GM18520 (cell line): ENCODE results near the gene RCL1.
"Not testable (repeated sequence)": the region's sequence is repeated elsewhere in the genome, so short reads cannot be mapped to it uniquely, and the experiment has no call there.

Experiments
- ATAC-seq: cut with Tn5 transposase; IDR thresholded peaks from one replicate; pipeline ENCODE4 v1.9.1; 2021; ENCODE audit not compliant: unreplicated experiment

Gene RCL1

DNA sequence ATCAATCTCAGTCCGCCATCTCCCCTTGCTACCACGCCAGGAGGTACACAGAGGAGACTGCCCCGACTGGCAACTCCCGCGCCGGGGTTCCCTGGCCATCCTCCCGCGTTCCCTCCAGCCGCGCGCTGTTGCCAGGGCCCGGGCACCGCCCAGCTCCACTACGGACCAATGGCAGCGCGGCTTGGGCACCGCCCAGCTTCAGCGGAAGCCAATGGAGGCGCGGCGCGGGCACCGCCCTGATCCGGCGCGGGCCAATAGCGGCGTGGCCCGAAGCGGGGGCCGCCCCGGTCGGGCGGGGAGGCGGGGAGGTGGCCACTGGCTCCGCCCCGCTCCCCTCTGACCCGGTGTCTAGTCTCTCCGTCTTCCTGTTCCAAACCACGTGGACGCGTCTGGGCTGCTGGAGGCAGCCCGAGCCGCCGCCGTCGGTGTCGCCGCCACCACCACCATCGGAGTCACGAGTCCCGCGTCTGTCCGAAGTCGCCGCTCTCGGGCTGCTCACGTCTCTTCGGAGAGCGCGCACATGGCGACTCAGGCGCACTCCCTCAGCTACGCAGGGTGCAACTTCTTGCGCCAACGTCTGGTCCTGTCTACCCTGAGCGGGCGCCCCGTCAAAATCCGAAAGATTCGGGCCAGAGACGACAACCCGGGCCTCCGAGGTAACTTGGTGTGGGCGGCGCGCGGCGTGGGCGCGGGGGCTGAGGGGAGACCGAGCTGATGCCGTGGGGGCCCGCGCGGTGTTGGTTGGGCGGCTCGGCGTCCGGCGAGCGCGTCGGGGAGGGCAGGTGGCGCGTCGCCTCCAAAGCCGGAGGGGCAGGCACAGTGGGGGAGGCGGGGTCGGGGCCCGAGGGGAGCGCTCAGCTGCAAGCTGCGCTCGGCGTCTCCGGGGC, at the start of gene RCL1:
Gene RCL1, plus strand, starts transcription at position 373 of the 887 bp plus-strand sequence. Its CDS starts 148 bp downstream, at position 521.
- peak; percentile 97 for ATAC-seq

DNA sequence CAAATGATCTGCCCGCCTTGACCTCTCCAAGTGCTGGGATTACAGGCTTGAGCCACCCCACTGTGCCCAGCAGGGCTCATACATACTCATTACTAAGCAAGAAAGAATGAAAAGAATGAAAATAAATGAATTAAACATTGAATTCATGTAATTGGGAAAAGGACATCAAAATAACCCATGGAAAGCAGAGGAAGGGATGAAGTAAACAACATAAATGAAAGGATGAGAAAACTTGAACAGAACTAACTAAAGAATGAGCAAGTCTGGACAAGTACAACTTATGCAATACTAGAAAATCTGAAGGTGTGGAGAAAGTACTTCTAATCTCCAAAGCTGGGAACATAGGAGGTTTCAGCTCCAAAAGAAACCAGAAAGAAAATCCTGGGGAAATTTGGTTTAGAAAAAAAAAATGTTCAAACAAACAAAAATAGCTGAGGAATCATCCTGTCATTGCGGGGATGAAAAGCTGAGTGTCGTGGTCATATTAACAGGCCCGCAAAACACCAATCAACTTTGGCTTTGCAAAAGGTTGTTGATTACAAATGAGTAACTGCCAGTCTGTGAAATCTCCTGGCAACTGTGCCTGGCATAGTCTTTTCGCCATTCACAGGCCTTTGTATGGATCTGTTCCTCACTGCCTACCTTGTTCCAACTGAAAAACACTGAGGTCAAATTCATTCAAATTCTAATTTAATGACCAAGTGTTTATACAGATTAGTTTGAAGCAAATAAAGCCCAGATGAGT, 49.4 kb upstream of the RCL1 start:
- ATAC-seq: no peak

DNA sequence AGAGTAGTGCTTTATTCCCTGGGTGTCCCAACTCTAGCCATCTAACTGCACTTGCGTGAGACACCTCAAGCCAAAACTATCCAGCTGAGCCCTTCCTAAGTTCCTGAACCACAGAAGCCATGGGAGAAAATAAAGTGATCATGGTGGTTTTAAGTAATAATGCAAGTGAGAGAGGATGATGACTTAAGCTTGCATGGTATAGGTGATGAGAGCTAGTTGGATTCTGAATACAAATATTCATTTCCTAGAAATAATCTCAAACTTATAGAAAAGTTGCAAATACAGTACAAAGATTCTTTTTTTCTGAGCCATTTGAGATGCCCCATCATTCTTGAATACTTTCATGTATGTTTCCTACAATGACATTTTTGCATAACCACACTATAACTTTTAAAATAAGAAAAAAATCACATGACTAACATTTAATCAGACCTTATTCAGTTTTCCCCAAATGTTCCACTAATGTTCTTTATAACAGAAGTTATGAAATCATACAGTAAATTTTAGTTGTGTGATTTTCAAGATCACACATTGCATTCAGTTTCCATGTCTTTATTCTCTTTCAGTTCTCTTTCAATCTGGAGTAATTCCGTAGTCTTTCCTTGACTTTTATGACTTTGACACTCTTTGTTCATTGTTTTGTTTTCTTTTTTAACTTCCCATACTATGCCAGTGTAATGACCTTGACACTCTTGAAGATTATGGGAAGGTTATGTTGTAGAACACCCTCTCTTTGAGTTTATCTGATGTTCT, 46.3 kb upstream of the RCL1 start:
- no peak for ATAC-seq

- no peak for ATAC-seq
Observed at GRCh38 chr9:4748612-4749011, 44.1 kb upstream of the RCL1 start.

- ATAC-seq: no peak
Observed at GRCh38 chr9:4750023-4750673, 42.6 kb upstream of the RCL1 start.

DNA sequence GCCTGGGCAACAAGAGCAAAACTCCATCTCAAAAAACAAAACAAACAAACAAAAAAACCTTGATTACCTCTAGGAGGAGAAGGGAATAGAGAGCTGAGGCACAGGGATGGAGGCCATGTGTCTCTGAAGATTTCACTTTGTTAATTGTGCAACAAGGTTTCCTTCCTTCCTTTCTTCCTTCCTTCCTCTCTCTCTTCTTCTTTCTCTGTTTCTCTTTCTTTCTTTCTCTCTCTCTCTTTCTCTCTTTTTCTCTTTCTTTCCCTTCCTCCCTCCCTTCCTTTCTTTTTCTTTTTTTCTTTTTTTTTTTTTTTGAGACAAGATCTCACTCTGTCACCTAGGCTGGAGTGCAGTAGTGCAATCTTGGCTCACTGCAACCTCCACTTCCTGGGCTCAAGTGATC, 38.2 kb upstream of the RCL1 start:
- not testable (repeated sequence) for ATAC-seq

DNA sequence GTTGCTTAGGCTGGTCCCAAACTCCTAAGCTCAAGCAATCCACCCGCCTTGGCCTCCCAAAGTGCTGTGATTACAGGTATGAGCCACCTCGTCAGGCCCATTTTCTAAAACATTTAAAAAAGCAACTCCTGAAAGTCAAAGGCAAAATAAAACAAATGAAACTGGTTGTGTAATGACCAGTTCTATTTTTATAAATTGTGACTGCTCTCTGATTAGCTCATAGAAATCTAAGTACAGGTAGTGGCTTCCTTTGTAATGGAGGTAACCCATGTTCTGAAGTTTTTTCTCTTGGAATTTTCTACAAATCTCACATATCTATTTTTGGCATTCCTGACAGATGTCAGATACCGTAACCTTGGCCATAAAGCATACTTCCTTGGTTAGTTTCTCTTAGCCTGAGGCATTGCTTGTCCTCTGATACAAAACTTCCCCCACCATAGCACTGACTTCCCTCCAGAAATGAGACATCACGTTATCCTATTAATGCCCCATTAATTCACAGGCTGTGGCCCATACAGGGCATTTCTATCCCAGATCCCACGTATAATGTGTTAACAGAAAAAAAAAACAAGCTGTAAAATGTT, 37.6 kb upstream of the RCL1 start:
- no peak for ATAC-seq

DNA sequence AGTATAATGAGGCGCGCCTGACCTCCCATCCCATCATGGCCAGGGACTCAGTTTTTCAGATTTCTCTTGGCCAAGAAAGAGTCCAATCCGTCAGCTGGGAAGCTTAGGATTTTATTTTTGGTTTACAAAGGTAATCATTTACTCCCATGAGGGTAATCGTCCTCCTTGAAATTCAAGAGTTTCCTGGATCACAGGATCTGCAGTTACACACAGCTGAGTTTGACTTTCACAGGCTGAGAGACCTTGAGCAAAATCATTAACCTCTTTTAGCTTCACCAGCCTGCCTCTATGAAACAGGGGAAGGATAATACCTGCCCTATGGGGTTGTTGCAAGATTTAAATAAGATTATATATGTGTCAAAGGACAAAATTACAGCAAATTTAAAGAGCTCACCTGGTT, 36.3 kb upstream of the RCL1 start:
- ATAC-seq: no peak

DNA sequence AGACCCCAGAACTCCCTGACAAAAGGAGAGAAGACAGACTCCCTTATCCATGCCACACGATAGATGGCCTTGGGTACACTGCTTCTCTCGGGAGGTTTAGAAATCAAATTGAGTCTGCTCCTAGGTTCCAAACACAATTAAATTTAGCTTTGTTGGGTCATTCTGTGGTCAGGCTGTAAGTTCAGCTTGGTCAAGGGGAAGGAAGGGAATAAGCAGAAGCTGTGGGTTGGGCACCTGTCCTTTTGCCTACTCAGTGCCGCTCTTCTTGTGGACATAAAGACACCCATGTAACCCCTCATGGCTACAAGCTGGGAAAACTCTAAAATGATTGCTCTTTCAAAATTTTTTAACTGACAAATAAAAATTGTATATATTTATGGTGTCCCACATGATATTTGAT, 32.6 kb upstream of the RCL1 start:
- ATAC-seq: no peak

GRCh38 chr9:4762108-4762885, 30.4 kb upstream of the RCL1 start:
- ATAC-seq: peak; percentile 94

GRCh38 chr9:4762886-4763541, 29.7 kb upstream of the RCL1 start:
- ATAC-seq: no peak

- no peak for ATAC-seq
Observed at GRCh38 chr9:4764033-4764432, 28.7 kb upstream of the RCL1 start.

- no peak for ATAC-seq
Observed at GRCh38 chr9:4768681-4769080, 24.1 kb upstream of the RCL1 start.

GRCh38 chr9:4769321-4770080, 23.2 kb upstream of the RCL1 start:
- ATAC-seq: no peak

- ATAC-seq: no peak
Observed at GRCh38 chr9:4771788-4772187, 21.0 kb upstream of the RCL1 start.

- no peak for ATAC-seq
Observed at GRCh38 chr9:4774209-4774608, 18.5 kb upstream of the RCL1 start.

DNA sequence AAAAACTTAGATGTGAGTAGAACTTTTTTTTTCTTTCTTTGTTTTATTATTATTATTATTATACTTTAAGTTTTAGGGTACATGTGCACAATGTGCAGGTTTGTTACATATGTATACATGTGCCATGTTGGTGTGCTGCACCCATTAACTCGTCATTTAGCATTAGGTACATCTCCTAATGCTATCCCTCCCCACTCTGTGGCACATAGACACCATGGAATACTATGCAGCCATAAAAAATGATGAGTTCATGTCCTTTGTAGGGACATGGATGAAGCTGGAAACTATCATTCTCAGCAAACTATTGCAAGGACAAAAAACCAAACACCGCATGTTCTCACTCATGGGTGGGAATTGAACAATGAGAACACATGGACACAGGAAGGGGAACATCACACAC, 17.8 kb upstream of the RCL1 start:
- not testable (repeated sequence) for ATAC-seq

GRCh38 chr9:4780651-4781050, 12.1 kb upstream of the RCL1 start:
- no peak for ATAC-seq

GRCh38 chr9:4781408-4781807, 11.3 kb upstream of the RCL1 start:
- no peak for ATAC-seq
